AG09309 (cell line): ENCODE results near the gene ANKAR.
"Not testable (repeated sequence)": the region's sequence is repeated elsewhere in the genome, so short reads cannot be mapped to it uniquely, and the experiment has no call there.

ENCODE experiments used
- DNase-seq: peaks from one replicate; pipeline ENCODE4 v3.0.0-alpha.2; 2010; ENCODE audit warnings: low read depth
- H3K4me3 ChIP-seq: 2 replicates; pipeline ENCODE4 v1.5.1; 2011; ENCODE audit warnings: mild to moderate bottlenecking, low read depth, low read length, moderate library complexity; ENCODE audit not compliant: control insufficient read depth
- TF ChIP-seq, protein P1 (sequence below): IDR thresholded peaks from 2 replicates; pipeline ENCODE4 v1.5.1; 2011; ENCODE audit warnings: mild to moderate bottlenecking, low read depth, low read length, inconsistent platforms; ENCODE audit not compliant: insufficient read depth, control insufficient read depth; ENCODE audit errors: missing control alignments

Gene ANKAR

DNA sequence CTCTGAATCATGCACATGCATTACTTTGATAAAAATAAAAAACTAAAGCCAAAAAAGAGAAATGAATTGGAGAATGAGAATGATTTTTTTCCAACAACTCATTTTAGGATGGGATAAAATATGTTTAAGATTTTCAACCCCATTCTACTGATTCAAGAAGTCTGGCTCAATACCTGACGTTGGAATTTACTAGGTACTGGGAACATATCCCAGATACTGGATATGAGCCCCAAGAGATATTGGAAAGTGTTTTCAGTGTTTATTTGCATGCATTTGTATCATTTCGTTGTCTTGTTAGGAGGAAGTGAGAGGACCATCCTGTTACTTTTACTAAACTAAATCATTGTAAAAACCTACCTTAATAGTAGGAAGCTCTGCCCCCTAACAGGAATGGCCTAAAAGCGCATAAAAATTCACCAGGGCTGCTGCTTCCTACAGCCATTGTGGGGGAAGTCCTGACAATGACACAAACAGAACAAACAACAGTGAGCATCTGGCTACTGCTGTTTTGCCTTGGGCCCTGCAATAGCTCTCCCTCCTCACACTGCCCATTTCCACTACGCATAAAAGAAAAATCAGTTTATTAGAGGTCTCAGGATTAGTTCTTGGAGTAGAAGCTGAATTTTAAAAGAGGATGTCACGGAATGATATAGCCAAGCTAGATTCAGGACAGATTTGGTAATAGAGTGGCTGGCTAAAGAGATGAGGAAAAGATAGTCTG lies 35.2 kb downstream of the ANKAR start:
- no peak overlapping the region for H3K4me3 ChIP-seq
- DNase-seq, result no peak
- TF ChIP-seq, protein P1, sequence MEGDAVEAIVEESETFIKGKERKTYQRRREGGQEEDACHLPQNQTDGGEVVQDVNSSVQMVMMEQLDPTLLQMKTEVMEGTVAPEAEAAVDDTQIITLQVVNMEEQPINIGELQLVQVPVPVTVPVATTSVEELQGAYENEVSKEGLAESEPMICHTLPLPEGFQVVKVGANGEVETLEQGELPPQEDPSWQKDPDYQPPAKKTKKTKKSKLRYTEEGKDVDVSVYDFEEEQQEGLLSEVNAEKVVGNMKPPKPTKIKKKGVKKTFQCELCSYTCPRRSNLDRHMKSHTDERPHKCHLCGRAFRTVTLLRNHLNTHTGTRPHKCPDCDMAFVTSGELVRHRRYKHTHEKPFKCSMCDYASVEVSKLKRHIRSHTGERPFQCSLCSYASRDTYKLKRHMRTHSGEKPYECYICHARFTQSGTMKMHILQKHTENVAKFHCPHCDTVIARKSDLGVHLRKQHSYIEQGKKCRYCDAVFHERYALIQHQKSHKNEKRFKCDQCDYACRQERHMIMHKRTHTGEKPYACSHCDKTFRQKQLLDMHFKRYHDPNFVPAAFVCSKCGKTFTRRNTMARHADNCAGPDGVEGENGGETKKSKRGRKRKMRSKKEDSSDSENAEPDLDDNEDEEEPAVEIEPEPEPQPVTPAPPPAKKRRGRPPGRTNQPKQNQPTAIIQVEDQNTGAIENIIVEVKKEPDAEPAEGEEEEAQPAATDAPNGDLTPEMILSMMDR, result no peak

DNA sequence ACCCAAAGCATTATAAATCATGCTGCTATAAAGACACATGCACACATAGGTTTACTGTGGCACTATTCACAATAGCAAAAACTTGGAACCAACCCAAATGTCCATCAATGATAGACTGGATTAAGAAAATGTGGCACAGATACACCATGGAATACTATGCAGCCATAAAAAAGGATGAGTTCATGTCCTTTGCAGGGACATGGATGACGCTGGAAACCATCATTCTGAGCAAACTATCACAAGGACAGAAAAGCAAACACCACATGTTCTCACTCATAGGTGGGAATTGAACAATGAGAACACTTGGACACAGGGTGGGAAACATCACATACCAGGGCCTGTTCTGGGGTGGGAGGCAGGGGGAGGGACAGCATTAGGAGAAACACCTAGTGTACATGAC lies 43.1 kb downstream of the ANKAR start:
- not testable (repeated sequence) for H3K4me3 ChIP-seq

DNA sequence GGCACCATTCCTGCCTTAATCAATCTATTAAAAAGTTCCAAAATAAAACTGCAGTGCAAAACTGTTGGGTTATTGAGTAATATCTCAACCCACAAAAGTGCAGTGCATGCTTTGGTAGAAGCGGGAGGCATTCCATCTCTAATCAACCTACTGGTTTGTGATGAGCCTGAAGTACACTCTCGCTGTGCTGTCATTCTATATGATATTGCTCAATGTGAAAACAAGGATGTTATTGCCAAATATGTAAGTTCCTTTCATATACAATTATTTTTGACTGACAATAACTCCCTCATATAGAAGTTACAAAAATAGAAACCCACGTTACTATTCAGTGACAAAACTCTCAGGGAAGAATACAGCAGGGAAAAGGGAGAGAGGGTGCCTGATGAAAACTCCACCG lies 45.1 kb downstream of the ANKAR start:
- DNase-seq, result no peak
- no peak overlapping the region for H3K4me3 ChIP-seq
- TF ChIP-seq, protein P1, result no peak

More for the DNA sequence above, 43.1 kb downstream of the ANKAR start:
- not testable (repeated sequence) for DNase-seq

- H3K4me3 ChIP-seq, result no peak overlapping the region
- no peak for DNase-seq
- TF ChIP-seq, protein P1, result no peak
Measured at GRCh38 chr2:189723192-189723591, 48.7 kb downstream of the ANKAR start.
